ENCODE data around the gene FAT1.

FAT1 gene

GRCh38 chr4:186725469-186726425, 2.1 kb upstream of the FAT1 start:
- DNase-seq (ENCODE audit: low read depth in 1 of 2, low spot score in 1 of 2), result no peak

- DNase-seq (ENCODE audit: low read depth in 1 of 2, low spot score in 1 of 2), result no peak
Observed at GRCh38 chr4:186724864-186725468, 1.3 kb upstream of the FAT1 start.

- DNase-seq (ENCODE audit: low read depth in 1 of 2, low spot score in 1 of 2), result no peak
Observed at GRCh38 chr4:186724058-186724863, 605 bp upstream of the FAT1 start.

GRCh38 chr4:186722796-186723291, 812 bp downstream of the FAT1 start:
- no peak for DNase-seq (ENCODE audit: low read depth in 1 of 2, low spot score in 1 of 2)

GRCh38 chr4:186719925-186720694, 3.5 kb downstream of the FAT1 start:
- no peak for DNase-seq (ENCODE audit: low read depth in 1 of 2, low spot score in 1 of 2)

- no peak for DNase-seq (ENCODE audit: low read depth in 1 of 2, low spot score in 1 of 2)
Observed at GRCh38 chr4:186717556-186717955, 6.1 kb downstream of the FAT1 start.

- DNase-seq (ENCODE audit: low read depth in 1 of 2, low spot score in 1 of 2), result no peak
Observed at GRCh38 chr4:186715077-186715476, 8.6 kb downstream of the FAT1 start.

- no peak for DNase-seq (ENCODE audit: low read depth in 1 of 2, low spot score in 1 of 2)
Observed at GRCh38 chr4:186714006-186714675, 9.5 kb downstream of the FAT1 start.

- no peak for DNase-seq (ENCODE audit: low read depth in 1 of 2, low spot score in 1 of 2)
Observed at GRCh38 chr4:186712690-186713089, 11.0 kb downstream of the FAT1 start.

GRCh38 chr4:186710521-186711119, 13.0 kb downstream of the FAT1 start:
- DNase-seq (ENCODE audit: low read depth in 1 of 2, low spot score in 1 of 2), result no peak

- no peak for DNase-seq (ENCODE audit: low read depth in 1 of 2, low spot score in 1 of 2)
Observed at GRCh38 chr4:186709517-186709916, 14.1 kb downstream of the FAT1 start.

GRCh38 chr4:186708554-186708953, 15.1 kb downstream of the FAT1 start:
- no peak for DNase-seq (ENCODE audit: low read depth in 1 of 2, low spot score in 1 of 2)

- no peak for DNase-seq (ENCODE audit: low read depth in 1 of 2, low spot score in 1 of 2)
Observed at GRCh38 chr4:186707996-186708395, 15.7 kb downstream of the FAT1 start.

GRCh38 chr4:186707574-186707973, 16.1 kb downstream of the FAT1 start:
- DNase-seq (ENCODE audit: low read depth in 1 of 2, low spot score in 1 of 2), result no peak

GRCh38 chr4:186704057-186704456, 19.6 kb downstream of the FAT1 start:
- no peak for DNase-seq (ENCODE audit: low read depth in 1 of 2, low spot score in 1 of 2)

- DNase-seq (ENCODE audit: low read depth in 1 of 2, low spot score in 1 of 2), result no peak
Observed at GRCh38 chr4:186703510-186703909, 20.1 kb downstream of the FAT1 start.

GRCh38 chr4:186702940-186703339, 20.7 kb downstream of the FAT1 start:
- no peak for DNase-seq (ENCODE audit: low read depth in 1 of 2, low spot score in 1 of 2)

- no peak for DNase-seq (ENCODE audit: low read depth in 1 of 2, low spot score in 1 of 2)
Observed at GRCh38 chr4:186702297-186702696, 21.4 kb downstream of the FAT1 start.

GRCh38 chr4:186701788-186702187, 21.9 kb downstream of the FAT1 start:
- no peak for DNase-seq (ENCODE audit: low read depth in 1 of 2, low spot score in 1 of 2)

GRCh38 chr4:186701273-186701672, 22.4 kb downstream of the FAT1 start:
- no peak for DNase-seq (ENCODE audit: low read depth in 1 of 2, low spot score in 1 of 2)
